GM19395 (cell line): ENCODE results near the gene TEAD4.

Experiments used
- ATAC-seq: cut with Tn5 transposase; IDR thresholded peaks from one replicate; pipeline ENCODE4 v1.9.1; 2021; ENCODE audit warnings: mild to moderate bottlenecking, moderate library complexity; ENCODE audit not compliant: unreplicated experiment

TEAD4 gene

GRCh38 chr12:2959192-2959504 is at the start of gene TEAD4:
TEAD4 (plus strand) TSS chr12:2959397.
- no peak for ATAC-seq

- no peak for ATAC-seq
Measured at GRCh38 chr12:2912216-2912575, 47.0 kb upstream of the TEAD4 start.

GRCh38 chr12:2919249-2919648 is 39.9 kb upstream of the TEAD4 start:
- no peak for ATAC-seq

GRCh38 chr12:2922329-2922728 is 36.9 kb upstream of the TEAD4 start:
- ATAC-seq, result no peak

DNA sequence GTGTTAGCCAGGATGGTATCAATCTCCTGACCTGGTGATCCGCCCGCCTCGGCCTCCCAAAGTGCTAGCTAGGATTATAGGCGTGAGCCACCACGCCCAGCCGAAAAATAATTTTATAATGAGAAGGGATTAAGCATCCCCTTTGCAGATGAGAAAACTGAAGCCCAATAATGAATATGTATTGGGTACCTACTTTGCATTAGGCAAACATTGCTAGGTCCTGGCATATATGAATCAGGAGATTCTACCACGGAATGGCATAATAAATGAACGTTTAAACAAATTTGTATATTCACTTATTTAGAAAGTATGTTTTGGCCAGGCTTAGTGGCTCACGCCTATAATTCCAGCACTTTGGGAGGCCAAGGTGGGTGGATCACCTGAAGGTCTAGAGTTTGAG is 36.1 kb upstream of the TEAD4 start:
- ATAC-seq, result no peak

GRCh38 chr12:2924019-2924418 is 35.2 kb upstream of the TEAD4 start:
- no peak for ATAC-seq

DNA sequence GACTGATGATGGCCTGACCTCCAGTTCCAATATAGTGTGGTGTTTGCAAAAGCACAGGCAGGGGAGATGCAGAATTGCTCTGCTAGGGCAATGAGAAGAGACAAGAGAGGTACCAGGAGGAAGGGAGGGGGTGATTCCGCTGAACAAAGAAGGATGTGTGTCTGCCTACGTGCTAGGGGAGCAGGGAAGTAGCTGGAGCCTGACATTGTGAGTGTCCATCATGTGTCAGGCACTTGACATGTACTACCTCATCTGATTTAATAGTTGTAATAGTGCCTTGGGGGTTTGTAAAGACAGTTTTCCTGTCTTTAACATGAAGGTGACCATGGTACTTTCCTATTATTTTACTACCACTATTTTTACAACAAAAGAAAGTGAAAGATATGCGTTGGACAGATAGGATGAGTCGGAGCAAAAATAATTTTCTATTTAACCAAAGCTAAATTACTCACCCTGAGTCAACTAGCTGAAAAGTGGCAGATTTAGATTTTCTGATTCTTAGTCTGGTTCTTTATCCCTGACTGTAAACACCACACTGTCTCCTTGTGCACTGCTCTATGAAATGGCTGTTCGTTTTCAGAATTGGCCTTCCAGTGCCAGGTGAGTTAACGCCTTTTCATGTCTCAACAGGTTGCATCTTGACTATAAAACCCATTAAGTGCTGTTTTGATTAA is 33.7 kb upstream of the TEAD4 start:
- ATAC-seq, result no peak

DNA sequence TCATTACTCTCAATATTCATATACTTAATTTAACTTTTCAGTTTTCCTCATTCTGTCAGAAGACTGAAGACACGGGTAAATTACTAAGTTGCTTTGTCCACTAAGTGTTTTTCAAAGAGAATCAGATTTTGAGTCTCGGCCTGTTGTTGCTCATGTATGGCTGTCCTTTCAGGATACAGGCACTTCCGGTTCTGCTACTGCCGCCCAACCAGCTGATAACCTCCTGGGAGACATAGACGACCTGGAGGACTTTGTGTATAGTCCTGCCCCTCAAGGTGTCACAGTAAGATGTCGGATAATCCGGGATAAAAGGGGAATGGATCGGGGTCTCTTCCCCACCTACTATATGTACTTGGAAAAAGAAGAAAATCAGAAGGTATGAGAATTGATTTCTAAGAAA is 28.3 kb upstream of the TEAD4 start:
- ATAC-seq, result no peak

GRCh38 chr12:2933586-2933985 is 25.6 kb upstream of the TEAD4 start:
- ATAC-seq, result no peak

DNA sequence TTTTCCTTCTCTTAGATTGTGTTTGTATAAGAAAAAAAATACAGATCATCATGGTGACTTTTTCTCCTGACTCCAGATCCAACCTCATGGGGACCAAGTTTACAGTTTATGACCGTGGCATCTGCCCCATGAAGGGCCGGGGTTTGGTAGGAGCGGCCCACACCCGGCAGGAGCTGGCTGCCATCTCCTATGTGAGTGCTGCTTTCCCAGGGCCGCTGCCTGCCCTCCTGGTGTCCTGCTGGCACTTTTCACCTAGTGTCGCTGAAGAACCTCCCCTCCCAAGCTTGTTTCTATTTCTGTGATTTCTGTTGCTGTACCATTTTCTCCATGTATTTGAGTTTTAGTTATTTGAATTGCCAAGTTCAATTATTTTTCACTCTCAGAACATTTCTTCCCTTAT is 24.8 kb upstream of the TEAD4 start:
- no peak for ATAC-seq

DNA sequence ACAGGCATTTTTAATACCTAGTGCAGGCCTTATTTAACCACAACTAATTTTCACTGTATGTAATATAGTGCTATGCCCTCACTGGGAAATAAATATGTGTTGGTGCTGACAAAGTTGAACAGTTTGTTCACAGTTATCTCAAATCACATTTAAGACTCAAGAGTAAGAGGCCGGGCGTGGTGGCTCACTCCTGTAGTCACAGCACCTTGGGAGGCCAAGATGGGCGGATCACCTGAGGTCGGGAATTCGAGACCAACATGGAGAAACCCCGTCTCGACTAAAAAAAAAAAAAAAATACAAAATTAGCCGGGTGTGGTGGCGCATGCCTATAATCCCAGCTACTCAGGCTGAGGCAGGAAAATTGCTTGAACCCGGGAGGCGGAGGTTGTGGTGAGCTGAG is 22.9 kb upstream of the TEAD4 start:
- no peak for ATAC-seq

DNA sequence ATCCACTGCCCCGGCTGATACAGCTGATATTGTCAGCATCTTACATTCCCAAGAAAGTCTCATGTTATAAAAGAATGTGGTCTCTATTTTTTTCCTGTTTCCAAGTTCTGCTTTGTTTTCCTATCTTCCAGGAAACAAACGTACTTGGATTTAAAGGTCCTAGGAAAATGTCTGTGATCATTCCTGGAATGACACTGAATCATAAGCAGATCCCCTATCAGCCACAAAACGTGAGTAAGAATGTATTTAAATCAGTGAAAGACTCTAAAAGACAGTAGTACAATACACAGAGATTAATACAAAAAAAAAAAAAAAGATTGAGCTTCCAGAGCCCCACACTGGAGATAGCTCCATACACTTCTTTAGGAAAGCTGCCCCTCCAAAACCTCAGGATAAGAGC is 21.7 kb upstream of the TEAD4 start:
- no peak for ATAC-seq

- ATAC-seq, result no peak
Measured at GRCh38 chr12:2939191-2939590, 20.0 kb upstream of the TEAD4 start.

DNA sequence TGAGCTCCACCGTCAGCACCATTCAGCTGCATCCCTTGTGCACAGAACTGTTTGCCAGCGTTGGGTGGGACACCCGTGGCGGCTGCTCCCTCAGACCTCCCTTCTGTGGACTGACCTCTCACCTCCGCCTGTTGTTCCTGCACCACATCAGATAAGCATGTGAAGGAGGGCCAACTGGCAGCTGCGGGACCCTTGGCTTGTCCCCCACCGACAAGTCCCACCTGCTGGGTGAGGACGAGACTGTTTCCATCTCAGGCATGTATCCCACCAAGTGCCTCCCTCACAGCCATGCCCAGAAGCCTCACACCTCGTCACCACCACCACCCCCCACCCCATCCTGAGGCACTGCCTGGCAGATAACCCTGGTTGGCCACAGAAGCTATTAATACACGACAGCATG is 18.6 kb upstream of the TEAD4 start:
- no peak for ATAC-seq

DNA sequence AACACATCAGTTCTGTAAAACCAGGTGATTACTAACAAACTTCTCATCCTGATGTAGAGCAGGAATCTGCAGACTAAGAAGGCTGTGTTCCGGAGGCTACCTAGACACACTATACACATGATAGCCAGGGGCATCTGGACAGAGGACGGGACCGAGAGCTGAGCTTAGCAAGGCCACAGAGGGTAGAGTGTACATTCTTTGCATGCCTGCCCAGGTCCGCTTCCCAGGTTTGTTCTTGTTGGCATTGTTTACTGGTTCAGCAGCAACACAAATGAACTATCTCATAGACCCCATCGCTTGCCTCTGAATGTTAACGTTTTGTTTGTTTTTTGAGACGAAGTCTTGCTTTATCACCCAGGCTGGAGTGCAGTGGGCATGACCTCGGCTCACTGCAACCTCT is 17.7 kb upstream of the TEAD4 start:
- no peak for ATAC-seq

- no peak for ATAC-seq
Measured at GRCh38 chr12:2944401-2945047, 14.7 kb upstream of the TEAD4 start.

DNA sequence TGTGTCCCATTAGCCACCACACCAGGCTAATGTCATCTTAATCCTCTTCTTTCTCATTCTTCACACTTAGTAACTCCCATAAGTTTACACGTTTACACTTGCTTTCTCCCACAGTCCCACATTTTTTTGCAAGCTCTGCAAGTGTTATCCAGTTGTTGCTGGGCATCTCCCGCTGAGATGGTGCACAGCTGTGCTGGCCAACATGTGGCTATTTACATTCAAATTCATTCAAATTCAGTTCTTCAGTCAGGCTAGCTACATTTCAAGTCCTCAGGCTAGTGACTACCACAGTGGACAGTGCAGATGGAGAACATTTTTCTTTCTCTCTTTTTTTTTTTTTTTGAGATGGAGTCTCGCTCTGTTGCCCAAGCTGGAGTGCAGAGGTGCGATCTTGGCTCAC is 9.8 kb upstream of the TEAD4 start:
- ATAC-seq, result no peak

GRCh38 chr12:2955888-2956287 is 3.3 kb upstream of the TEAD4 start:
- no peak for ATAC-seq

- ATAC-seq, result no peak
Measured at GRCh38 chr12:2957816-2958431, 1.3 kb upstream of the TEAD4 start.

- ATAC-seq, result no peak
Measured at GRCh38 chr12:2958432-2959191, 585 bp upstream of the TEAD4 start.

DNA sequence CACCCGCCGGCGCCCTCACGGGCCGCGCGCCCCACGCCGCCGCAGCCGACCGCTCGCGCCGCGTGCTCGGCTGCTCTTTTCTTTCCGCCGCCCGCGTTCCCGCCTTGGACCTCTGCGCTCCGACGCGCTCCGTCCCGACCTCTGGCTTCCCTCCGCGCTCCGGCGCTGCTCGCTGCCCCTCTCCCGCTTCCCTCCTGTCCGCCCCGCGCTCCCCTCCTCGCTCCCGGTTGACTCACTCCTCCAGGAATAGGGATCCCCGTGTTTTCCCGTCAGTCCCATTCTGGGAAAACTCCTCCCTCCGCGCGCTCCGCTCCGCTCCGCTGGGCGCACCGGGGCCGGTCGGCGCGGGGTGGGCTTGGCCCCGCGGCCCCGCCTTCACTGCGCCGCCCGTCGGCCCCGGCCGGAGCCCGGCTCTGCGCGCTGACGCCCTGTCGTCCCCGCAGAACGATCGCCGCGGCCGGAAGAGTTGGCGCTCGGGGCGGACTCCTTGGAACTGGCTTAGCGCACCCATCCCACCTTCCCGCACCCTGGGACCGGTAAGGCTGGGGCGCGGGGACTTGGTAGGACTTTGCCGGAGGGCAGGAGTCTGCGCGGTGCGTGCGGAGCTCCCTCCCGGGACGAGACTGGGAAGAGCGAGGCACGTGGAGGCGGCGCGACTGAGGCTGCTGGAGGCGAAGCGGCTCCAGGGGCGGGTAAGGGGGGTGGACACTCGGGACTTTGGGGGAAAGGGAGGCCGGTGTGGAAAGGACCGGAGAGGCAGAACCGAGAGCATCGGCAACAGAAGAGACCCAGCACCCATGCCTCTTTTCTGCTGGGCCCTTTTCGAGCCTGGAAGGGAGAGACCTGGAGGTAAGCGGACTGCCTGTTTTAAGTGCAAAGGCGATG is 550 bp downstream of the TEAD4 start:
- ATAC-seq, result no peak
